Natural killer cell (primary cell): ENCODE data around the gene TPSAB1. TPM values are rescaled to one million over a fixed set of nuclear protein-coding genes. Genes with fewer than 3 reads are reported as not detected.
"Not testable (repeated sequence)": the region's sequence is repeated elsewhere in the genome, so short reads cannot be mapped to it uniquely, and the experiment has no call there.

Experiments
- ATAC-seq, 3 donors: fragments of 150-1000 bp in 2 of 3; fragments of 200-7000 bp in 1 of 3; cut with Tn5 transposase; 1 replicate in 1 of 3; 2 replicates in 2 of 3; pipeline ENCODE4 v1.10.0; 2021; ENCODE audit warnings: mild to moderate bottlenecking in 2 of 3, moderate library complexity in 2 of 3
- DNase-seq, 2 donors: peaks; one replicate each; pipeline versions ENCODE4 v3.0.0 to v3.0.0-alpha.2; 2013 to 2021; ENCODE audit warnings: mixed read lengths in 1 of 2
- H3K27ac ChIP-seq: one replicate; pipeline ENCODE4 v1.5.1; 2013; ENCODE audit warnings: mild to moderate bottlenecking, low read length
- H3K27me3 ChIP-seq: one replicate; pipeline ENCODE4 v1.6.1; 2013; ENCODE audit warnings: low read length; ENCODE audit not compliant: control insufficient read depth, insufficient read depth
- H3K36me3 ChIP-seq: one replicate; pipeline ENCODE4 v1.6.1; 2013; ENCODE audit warnings: low read length; ENCODE audit not compliant: control insufficient read depth, insufficient read depth
- H3K4me1 ChIP-seq: one replicate; pipeline ENCODE4 v1.6.1; 2013; ENCODE audit warnings: low read length; ENCODE audit not compliant: control insufficient read depth, insufficient read depth
- H3K4me3 ChIP-seq: one replicate; pipeline ENCODE4 v1.5.1; 2013; ENCODE audit warnings: low read length
- H3K9me3 ChIP-seq: one replicate; pipeline ENCODE4 v1.6.1; 2013; ENCODE audit warnings: low read length; ENCODE audit not compliant: control insufficient read depth, insufficient read depth
- H3K27ac Mint-ChIP-seq, 2 donors: one replicate each; pipeline ENCODE4 v1.8.0; 2022; ENCODE audit warnings: mild to moderate bottlenecking in 2 of 2, mixed read lengths in 2 of 2, moderate library complexity in 1 of 2
- H3K27me3 Mint-ChIP-seq, 2 donors: one replicate each; pipeline ENCODE4 v1.8.0; 2022; ENCODE audit warnings: low read depth in 2 of 2, mixed read lengths in 2 of 2
- H3K36me3 Mint-ChIP-seq: one replicate; pipeline ENCODE4 v1.8.0; 2022; ENCODE audit warnings: mixed read lengths
- H3K4me1 Mint-ChIP-seq, 2 donors: one replicate each; pipeline ENCODE4 v1.8.0; 2022; ENCODE audit warnings: mixed read lengths in 2 of 2
- H3K4me3 Mint-ChIP-seq: one replicate; pipeline ENCODE4 v1.8.0; 2022; ENCODE audit warnings: mild to moderate bottlenecking, moderate library complexity, mixed read lengths
- H3K9me3 Mint-ChIP-seq, 2 donors: one replicate each; pipeline ENCODE4 v1.8.0; 2022; ENCODE audit warnings: mixed read lengths in 2 of 2
- CTCF ChIP-seq: fragments of 200-600 bp; IDR thresholded peaks from one replicate; pipeline ENCODE4 v1.8.0; 2022; ENCODE audit warnings: antibody characterized with exemption
- WGBS: methylation state at CpG from one replicate; pipeline ENCODE4 v1.1.7; 2013; ENCODE audit warnings: missing lambda C conversion rate; ENCODE audit not compliant: insufficient coverage; 5-methylcytosine and 5-hydroxymethylcytosine counted together
- intact Hi-C: fragments of 100-400 bp; cut with micrococcal nuclease; formaldehyde crosslinking; loops from one replicate; pipeline ENCODE4 v1.14.2; 2022
- total RNA-seq, 4 donors: library from RNA; stranded (reverse); fragments of 120-200 nt in 1 of 4; gene quantifications; one replicate each; pipeline versions ENCODE4 v1.2.3 to v1.2.4, GENCODE V29; 2013 to 2022

Gene TPSAB1
- total RNA-seq, 3 donors from 2014 or later (not counting 1 experiment from before 2014, with no cell fraction given): 0.82 to 13.4 TPM; not detected in 1

GRCh38 chr16:1265826-1266225 is 25.3 kb downstream of the TPSAB1 start:
- H3K4me3 Mint-ChIP-seq: no peak overlapping the region
- H3K27ac ChIP-seq: no peak overlapping the region
- H3K4me1 ChIP-seq: no peaks in the 10 kb centered on the region
- WGBS: 90% methylated on average over 19 of the region's 19 CpGs
- H3K4me1 Mint-ChIP-seq: no peaks in the 10 kb centered on the region
- intact Hi-C loops: no loop called here
- no peaks in the 10 kb centered on the region for H3K36me3 ChIP-seq
- H3K27ac Mint-ChIP-seq: no peak overlapping the region
- H3K27me3 Mint-ChIP-seq: peaks cover under 1 to 10% of the 10 kb centered on the region in 2 donors
- DNase-seq (no peak), ATAC-seq (no peak)
- peaks cover 5% of the 10 kb centered on the region for H3K27me3 ChIP-seq
- H3K9me3 ChIP-seq: no peaks in the 10 kb centered on the region
- H3K36me3 Mint-ChIP-seq: no peaks in the 10 kb centered on the region
- H3K4me3 ChIP-seq: no peak overlapping the region
- no peak for TF ChIP-seq CTCF
- no peaks in the 10 kb centered on the region for H3K9me3 Mint-ChIP-seq

GRCh38 chr16:1269418-1269817 is 28.9 kb downstream of the TPSAB1 start:
- H3K4me1 Mint-ChIP-seq, intact Hi-C loops, H3K36me3 Mint-ChIP-seq, ATAC-seq, H3K27ac Mint-ChIP-seq, H3K4me3 ChIP-seq, H3K27me3 ChIP-seq, H3K4me1 ChIP-seq, H3K36me3 ChIP-seq, DNase-seq, H3K9me3 Mint-ChIP-seq, H3K27ac ChIP-seq, H3K9me3 ChIP-seq, H3K4me3 Mint-ChIP-seq: not testable (repeated sequence)
- H3K27me3 Mint-ChIP-seq: peaks cover 0 to 15% of the 10 kb centered on the region in 2 donors
- WGBS: 91% methylated on average over 7 of the region's 7 CpGs

DNA sequence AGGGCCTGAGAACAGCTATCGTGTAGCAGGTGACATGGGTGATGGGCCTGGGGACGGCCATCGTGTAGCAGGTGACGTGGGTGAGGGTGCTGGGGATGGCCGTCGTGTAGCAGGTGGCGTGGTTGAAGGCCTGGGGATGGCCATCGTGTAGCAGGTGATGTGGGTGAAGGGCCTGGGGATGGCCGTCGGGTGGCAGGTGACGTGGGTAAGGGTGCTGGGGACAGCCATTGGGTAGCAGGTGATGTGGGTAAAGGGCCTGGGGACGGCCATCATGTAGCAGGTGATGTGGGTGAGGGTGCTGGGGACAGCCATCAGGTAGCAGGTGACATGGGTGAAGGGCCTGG is 30.8 kb downstream of the TPSAB1 start:
- Histone ChIP-seq H3K4me3 (no peak overlapping the region), H3K4me1 (peaks cover 5% of the 10 kb centered on the region), H3K36me3 (no peaks in the 10 kb centered on the region), H3K9me3 (no peaks in the 10 kb centered on the region), H3K27ac (no peak overlapping the region), H3K27me3 (no peaks in the 10 kb centered on the region)
- peaks cover 0 to 17% of the 10 kb centered on the region in 2 donors for H3K27me3 Mint-ChIP-seq
- H3K9me3 Mint-ChIP-seq: no peaks in the 10 kb centered on the region
- DNase-seq (no peak), ATAC-seq (no peak)
- intact Hi-C loops: no loop called here
- H3K27ac Mint-ChIP-seq: no peak overlapping the region
- H3K4me1 Mint-ChIP-seq: peaks cover 0 to 10% of the 10 kb centered on the region in 2 donors
- no peak overlapping the region for H3K4me3 Mint-ChIP-seq
- no peak for TF ChIP-seq CTCF
- no peaks in the 10 kb centered on the region for H3K36me3 Mint-ChIP-seq
- WGBS: 79% methylated on average over 12 of the region's 12 CpGs

DNA sequence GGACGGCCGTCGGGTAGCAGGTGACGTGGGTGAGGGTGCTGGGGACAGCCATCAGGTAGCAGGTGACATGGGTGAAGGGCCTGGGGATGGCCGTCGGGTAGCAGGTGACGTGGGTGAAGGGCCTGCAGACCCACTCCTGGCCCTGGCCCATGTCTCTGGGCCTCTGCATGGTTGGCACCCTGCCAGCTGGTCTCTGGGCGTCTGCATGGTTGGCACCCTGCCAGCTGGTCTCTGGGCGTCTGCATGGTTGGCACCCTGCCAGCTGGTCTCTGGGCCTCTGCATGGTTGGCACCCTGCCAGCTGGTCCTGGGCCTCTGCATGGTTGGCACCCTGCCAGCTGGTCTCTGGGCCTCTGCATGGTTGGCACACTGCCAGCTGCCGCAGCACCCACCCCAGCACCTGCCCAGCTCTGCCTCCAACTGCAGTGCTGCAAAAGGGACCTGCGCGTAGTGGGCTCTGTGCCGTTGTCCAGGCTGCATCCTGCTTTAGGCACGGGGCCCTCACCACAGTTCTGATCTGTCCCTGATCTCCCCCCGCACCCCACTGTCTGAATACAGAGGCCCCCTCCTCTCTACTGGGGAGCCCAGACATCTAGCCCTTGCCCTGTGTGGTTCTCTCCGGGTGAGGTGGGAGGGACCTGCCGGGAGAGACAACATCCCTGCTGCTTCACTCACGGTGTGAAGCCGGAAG is 31.4 kb downstream of the TPSAB1 start:
- H3K27me3 ChIP-seq, DNase-seq, ATAC-seq, H3K36me3 Mint-ChIP-seq, H3K27ac ChIP-seq, H3K4me1 Mint-ChIP-seq, H3K9me3 Mint-ChIP-seq, H3K9me3 ChIP-seq, H3K4me3 ChIP-seq, H3K27ac Mint-ChIP-seq, H3K4me3 Mint-ChIP-seq, H3K36me3 ChIP-seq, H3K4me1 ChIP-seq, intact Hi-C loops: not testable (repeated sequence)
- H3K27me3 Mint-ChIP-seq: peaks cover 0 to 15% of the 10 kb centered on the region in 2 donors
- 25% methylated on average over 19 of the region's 19 CpGs for WGBS
